ENCODE data around the gene RALBP1. TPM values are rescaled to one million over a fixed set of nuclear protein-coding genes. Genes with fewer than 3 reads are reported as not detected.

The RALBP1 gene
- total and polyA plus RNA-seq, 4 donors: 15.6 to 34.8 (median 21.0) TPM

- H3K36me3 ChIP-seq (ENCODE audit: control insufficient read depth in 4 of 4, insufficient read depth in 3 of 4, low read depth in 1 of 4, low read length in 3 of 4): peaks cover 0 to 50% (median 31%) of the 10 kb centered on the region in 4 donors
- H3K9me3 ChIP-seq (ENCODE audit: control insufficient read depth in 4 of 4, low read length in 3 of 4): no peaks in the 10 kb centered on the region
- TF ChIP-seq SP1 (IDR thresholded peaks at IDR 0.05) (no peak), NR2F2 (IDR thresholded peaks at IDR 0.05) (no peak)
- no peak for DNase-seq (ENCODE audit: low spot score)
- no peak overlapping the region for H3K4me3 ChIP-seq (ENCODE audit: low read depth in 1 of 3, low read length in 3 of 3)
- 97% methylated on average over 11 of the region's 11 CpGs for WGBS
- H3K27me3 ChIP-seq (ENCODE audit: control insufficient read depth in 4 of 4, insufficient read depth in 4 of 4, low read length in 3 of 4): no peaks in the 10 kb centered on the region
- H3K9ac ChIP-seq (ENCODE audit: low read depth in 1 of 2, low read length in 2 of 2): no peak overlapping the region
- peaks cover 0 to 6% (median 0%) of the 10 kb centered on the region in 4 donors for H3K4me1 ChIP-seq (ENCODE audit: control insufficient read depth in 4 of 4, insufficient read depth in 4 of 4, low read length in 3 of 4)
- no peak overlapping the region for H3K27ac ChIP-seq (ENCODE audit: low read depth in 1 of 2, low read length in 2 of 2)
These were observed 59.5 kb downstream of the RALBP1 start for GRCh38 chr18:9534844-9535243.

GRCh38 chr18:9535430-9535991 is 60.2 kb downstream of the RALBP1 start:
- Histone ChIP-seq H3K9me3 (ENCODE audit: control insufficient read depth in 4 of 4, low read length in 3 of 4) (no peaks in the 10 kb centered on the region), H3K27ac (ENCODE audit: low read depth in 1 of 2, low read length in 2 of 2) (no peak overlapping the region), H3K4me3 (ENCODE audit: low read depth in 1 of 3, low read length in 3 of 3) (no peak overlapping the region), H3K4me1 (ENCODE audit: control insufficient read depth in 4 of 4, insufficient read depth in 4 of 4, low read length in 3 of 4) (peaks cover 0 to under 1% (median 0%) of the 10 kb centered on the region in 4 donors), H3K36me3 (ENCODE audit: control insufficient read depth in 4 of 4, insufficient read depth in 3 of 4, low read depth in 1 of 4, low read length in 3 of 4) (peaks cover 0 to 50% (median 31%) of the 10 kb centered on the region in 4 donors), H3K9ac (ENCODE audit: low read depth in 1 of 2, low read length in 2 of 2) (no peak overlapping the region), H3K27me3 (ENCODE audit: control insufficient read depth in 4 of 4, insufficient read depth in 4 of 4, low read length in 3 of 4) (no peaks in the 10 kb centered on the region)
- TF ChIP-seq EGR1 (IDR thresholded peaks at IDR 0.05; ENCODE audit: low read depth in 2 of 2): no peak
- no peak for TF ChIP-seq JUND (IDR thresholded peaks at IDR 0.05)
- no peak for TF ChIP-seq ZBTB33 (IDR thresholded peaks at IDR 0.05)
- TF ChIP-seq HNF4A (conservative IDR thresholded peaks at IDR 0.05): no peak
- TF ChIP-seq REST (IDR thresholded peaks at IDR 0.05): no peak
- TF ChIP-seq YY1 (IDR thresholded peaks at IDR 0.05): no peak
- TF ChIP-seq RXRA (IDR thresholded peaks at IDR 0.05): no peak
- no peak for TF ChIP-seq TAF1 (conservative IDR thresholded peaks at IDR 0.05)
- no peak for DNase-seq (ENCODE audit: low spot score)
- 88% methylated on average over 27 of the region's 27 CpGs for WGBS

GRCh38 chr18:9536354-9537152 is 61.2 kb downstream of the RALBP1 start:
- Histone ChIP-seq H3K4me3 (ENCODE audit: low read depth in 1 of 3, low read length in 3 of 3) (no peak overlapping the region), H3K27ac (ENCODE audit: low read depth in 1 of 2, low read length in 2 of 2) (no peak overlapping the region), H3K27me3 (ENCODE audit: control insufficient read depth in 4 of 4, insufficient read depth in 4 of 4, low read length in 3 of 4) (no peaks in the 10 kb centered on the region), H3K9me3 (ENCODE audit: control insufficient read depth in 4 of 4, low read length in 3 of 4) (no peaks in the 10 kb centered on the region), H3K36me3 (ENCODE audit: control insufficient read depth in 4 of 4, insufficient read depth in 3 of 4, low read depth in 1 of 4, low read length in 3 of 4) (peaks cover 0 to 48% (median 30%) of the 10 kb centered on the region in 4 donors), H3K4me1 (ENCODE audit: control insufficient read depth in 4 of 4, insufficient read depth in 4 of 4, low read length in 3 of 4) (no peaks in the 10 kb centered on the region), H3K9ac (ENCODE audit: low read depth in 1 of 2, low read length in 2 of 2) (no peak overlapping the region)
- TF ChIP-seq EGR1 (IDR thresholded peaks at IDR 0.05; ENCODE audit: low read depth in 2 of 2): no peak
- TF ChIP-seq NR2F2 (IDR thresholded peaks at IDR 0.05): no peak
- TF ChIP-seq RAD21 (IDR thresholded peaks at IDR 0.05): no peak
- no peak for TF ChIP-seq REST (IDR thresholded peaks at IDR 0.05)
- TF ChIP-seq YY1 (IDR thresholded peaks at IDR 0.05): no peak
- no peak for TF ChIP-seq SP1 (IDR thresholded peaks at IDR 0.05)
- no peak for TF ChIP-seq CTCF (IDR thresholded peaks at IDR 0.05; ENCODE audit: low read depth, low read length, missing input control)
- no peak for TF ChIP-seq FOXA1 (IDR thresholded peaks at IDR 0.05)
- no peak for TF ChIP-seq MAX (IDR thresholded peaks at IDR 0.05)
- TF ChIP-seq RXRA (IDR thresholded peaks at IDR 0.05): no peak
- WGBS: 97% methylated on average over 19 of the region's 24 CpGs
- no peak for DNase-seq (ENCODE audit: low spot score)
